Measurements from ENCODE around the gene OTOG.

The OTOG gene

GRCh38 chr11:17575431-17576425 lies 28.7 kb downstream of the OTOG start:
- H3K9ac ChIP-seq (ENCODE audit: low read depth, low read length), result no peak overlapping the region
- H3K27me3 ChIP-seq (ENCODE audit: control insufficient read depth, insufficient read depth, low read length), result no peaks in the 10 kb centered on the region

GRCh38 chr11:17578296-17578695 lies 31.2 kb downstream of the OTOG start:
- Histone ChIP-seq H3K27me3 (ENCODE audit: control insufficient read depth, insufficient read depth, low read length) (no peaks in the 10 kb centered on the region), H3K9me3 (ENCODE audit: control insufficient read depth, insufficient read depth, low read length) (no peaks in the 10 kb centered on the region; the same call in 1 of the 2 replicates), H3K27ac (ENCODE audit: low read depth, low read length) (no peak overlapping the region), H3K4me1 (ENCODE audit: control insufficient read depth, insufficient read depth, low read length) (peaks cover 20% of the 10 kb centered on the region), H3K36me3 (ENCODE audit: control insufficient read depth, insufficient read depth, low read length) (no peaks in the 10 kb centered on the region), H3K9ac (ENCODE audit: low read depth, low read length) (no peak overlapping the region), H3K4me3 (ENCODE audit: low read depth, low read length) (no peak overlapping the region)

More at GRCh38 chr11:17575431-17576425, 28.7 kb downstream of the OTOG start:
- H3K9me3 ChIP-seq (ENCODE audit: control insufficient read depth, insufficient read depth, low read length), result no peaks in the 10 kb centered on the region
- H3K4me1 ChIP-seq (ENCODE audit: control insufficient read depth, insufficient read depth, low read length), result peaks cover 16% of the 10 kb centered on the region
- no peak overlapping the region for H3K4me3 ChIP-seq (ENCODE audit: low read depth, low read length)
- H3K27ac ChIP-seq (ENCODE audit: low read depth, low read length), result no peak overlapping the region
- H3K36me3 ChIP-seq (ENCODE audit: control insufficient read depth, insufficient read depth, low read length), result no peaks in the 10 kb centered on the region

GRCh38 chr11:17578958-17579357 lies 31.9 kb downstream of the OTOG start:
- Histone ChIP-seq H3K4me3 (ENCODE audit: low read depth, low read length) (no peak overlapping the region), H3K9me3 (ENCODE audit: control insufficient read depth, insufficient read depth, low read length) (no peaks in the 10 kb centered on the region; the same call in 1 of the 2 replicates), H3K27ac (ENCODE audit: low read depth, low read length) (no peak overlapping the region), H3K27me3 (ENCODE audit: control insufficient read depth, insufficient read depth, low read length) (no peaks in the 10 kb centered on the region), H3K4me1 (ENCODE audit: control insufficient read depth, insufficient read depth, low read length) (peaks cover 20% of the 10 kb centered on the region), H3K36me3 (ENCODE audit: control insufficient read depth, insufficient read depth, low read length) (no peaks in the 10 kb centered on the region), H3K9ac (ENCODE audit: low read depth, low read length) (no peak overlapping the region)

- Histone ChIP-seq H3K27me3 (ENCODE audit: control insufficient read depth, insufficient read depth, low read length) (no peaks in the 10 kb centered on the region), H3K9me3 (ENCODE audit: control insufficient read depth, insufficient read depth, low read length) (no peaks in the 10 kb centered on the region; the same call in 1 of the 2 replicates), H3K36me3 (ENCODE audit: control insufficient read depth, insufficient read depth, low read length) (no peaks in the 10 kb centered on the region), H3K4me3 (ENCODE audit: low read depth, low read length) (no peak overlapping the region), H3K4me1 (ENCODE audit: control insufficient read depth, insufficient read depth, low read length) (peaks cover 20% of the 10 kb centered on the region), H3K9ac (ENCODE audit: low read depth, low read length) (no peak overlapping the region), H3K27ac (ENCODE audit: low read depth, low read length) (no peak overlapping the region)
Measured at GRCh38 chr11:17579451-17579850, 32.4 kb downstream of the OTOG start.

- no peak overlapping the region for H3K9ac ChIP-seq (ENCODE audit: low read depth, low read length)
- H3K9me3 ChIP-seq (ENCODE audit: control insufficient read depth, insufficient read depth, low read length), result no peaks in the 10 kb centered on the region; the same call in 1 of the 2 replicates
- H3K4me1 ChIP-seq (ENCODE audit: control insufficient read depth, insufficient read depth, low read length), result peaks cover 20% of the 10 kb centered on the region
- no peaks in the 10 kb centered on the region for H3K27me3 ChIP-seq (ENCODE audit: control insufficient read depth, insufficient read depth, low read length)
- H3K36me3 ChIP-seq (ENCODE audit: control insufficient read depth, insufficient read depth, low read length), result no peaks in the 10 kb centered on the region
- H3K4me3 ChIP-seq (ENCODE audit: low read depth, low read length), result no peak overlapping the region; the same call in 1 of the 2 replicates
- H3K27ac ChIP-seq (ENCODE audit: low read depth, low read length), result no peak overlapping the region
Measured at GRCh38 chr11:17580271-17580670, 33.2 kb downstream of the OTOG start.

GRCh38 chr11:17581036-17581731 lies 34.1 kb downstream of the OTOG start:
- H3K9me3 ChIP-seq (ENCODE audit: control insufficient read depth, insufficient read depth, low read length), result no peaks in the 10 kb centered on the region; the same call in 1 of the 2 replicates
- H3K4me3 ChIP-seq (ENCODE audit: low read depth, low read length), result no peak overlapping the region
- H3K36me3 ChIP-seq (ENCODE audit: control insufficient read depth, insufficient read depth, low read length), result no peaks in the 10 kb centered on the region
- H3K27me3 ChIP-seq (ENCODE audit: control insufficient read depth, insufficient read depth, low read length), result no peaks in the 10 kb centered on the region
- no peak overlapping the region for H3K9ac ChIP-seq (ENCODE audit: low read depth, low read length)
- H3K4me1 ChIP-seq (ENCODE audit: control insufficient read depth, insufficient read depth, low read length), result peaks cover 13% of the 10 kb centered on the region
- H3K27ac ChIP-seq (ENCODE audit: low read depth, low read length), result no peak overlapping the region

GRCh38 chr11:17581732-17582053 lies 34.6 kb downstream of the OTOG start:
- Histone ChIP-seq H3K27ac (ENCODE audit: low read depth, low read length) (no peak overlapping the region), H3K4me3 (ENCODE audit: low read depth, low read length) (no peak overlapping the region), H3K27me3 (ENCODE audit: control insufficient read depth, insufficient read depth, low read length) (no peaks in the 10 kb centered on the region)

GRCh38 chr11:17585911-17586695 lies 39.0 kb downstream of the OTOG start:
- H3K9me3 ChIP-seq (ENCODE audit: control insufficient read depth, insufficient read depth, low read length), result no peaks in the 10 kb centered on the region; the same call in 1 of the 2 replicates
- no peak overlapping the region for H3K4me3 ChIP-seq (ENCODE audit: low read depth, low read length)
- no peaks in the 10 kb centered on the region for H3K36me3 ChIP-seq (ENCODE audit: control insufficient read depth, insufficient read depth, low read length)
- no peak overlapping the region for H3K9ac ChIP-seq (ENCODE audit: low read depth, low read length)
- H3K27ac ChIP-seq (ENCODE audit: low read depth, low read length), result no peak overlapping the region
- H3K27me3 ChIP-seq (ENCODE audit: control insufficient read depth, insufficient read depth, low read length), result no peaks in the 10 kb centered on the region
- peaks cover under 1% of the 10 kb centered on the region; the same call in 1 of the 2 replicates for H3K4me1 ChIP-seq (ENCODE audit: control insufficient read depth, insufficient read depth, low read length)

More at GRCh38 chr11:17581732-17582053, 34.6 kb downstream of the OTOG start:
- H3K9ac ChIP-seq (ENCODE audit: low read depth, low read length), result no peak overlapping the region
- peaks cover 12% of the 10 kb centered on the region; the same call in 1 of the 2 replicates for H3K4me1 ChIP-seq (ENCODE audit: control insufficient read depth, insufficient read depth, low read length)
- no peaks in the 10 kb centered on the region for H3K36me3 ChIP-seq (ENCODE audit: control insufficient read depth, insufficient read depth, low read length)
- H3K9me3 ChIP-seq (ENCODE audit: control insufficient read depth, insufficient read depth, low read length), result no peaks in the 10 kb centered on the region; the same call in 1 of the 2 replicates

- H3K27me3 ChIP-seq (ENCODE audit: control insufficient read depth, insufficient read depth, low read length), result no peaks in the 10 kb centered on the region
Measured at GRCh38 chr11:17588166-17588565, 41.1 kb downstream of the OTOG start.

GRCh38 chr11:17588721-17589120 lies 41.7 kb downstream of the OTOG start:
- Histone ChIP-seq H3K4me3 (ENCODE audit: low read depth, low read length) (no peak overlapping the region), H3K9ac (ENCODE audit: low read depth, low read length) (no peak overlapping the region), H3K4me1 (ENCODE audit: control insufficient read depth, insufficient read depth, low read length) (no peaks in the 10 kb centered on the region), H3K36me3 (ENCODE audit: control insufficient read depth, insufficient read depth, low read length) (no peaks in the 10 kb centered on the region), H3K9me3 (ENCODE audit: control insufficient read depth, insufficient read depth, low read length) (no peaks in the 10 kb centered on the region), H3K27me3 (ENCODE audit: control insufficient read depth, insufficient read depth, low read length) (no peaks in the 10 kb centered on the region), H3K27ac (ENCODE audit: low read depth, low read length) (no peak overlapping the region)

More at GRCh38 chr11:17588166-17588565, 41.1 kb downstream of the OTOG start:
- H3K36me3 ChIP-seq (ENCODE audit: control insufficient read depth, insufficient read depth, low read length), result no peaks in the 10 kb centered on the region
- H3K27ac ChIP-seq (ENCODE audit: low read depth, low read length), result no peak overlapping the region
- H3K9me3 ChIP-seq (ENCODE audit: control insufficient read depth, insufficient read depth, low read length), result no peaks in the 10 kb centered on the region
- H3K9ac ChIP-seq (ENCODE audit: low read depth, low read length), result no peak overlapping the region
- no peaks in the 10 kb centered on the region for H3K4me1 ChIP-seq (ENCODE audit: control insufficient read depth, insufficient read depth, low read length)
- H3K4me3 ChIP-seq (ENCODE audit: low read depth, low read length), result no peak overlapping the region
